Stimulated activated CD4-positive, alpha-beta T cell treated with anti-CD3 and anti-CD28 coated beads, TNF-alpha, amount 100 ng/mL, for 48 hours (primary cell): ENCODE data around the gene SPG7.

Source experiments
- DNase-seq, 3 donors: peaks; one replicate each; pipeline ENCODE4 v3.0.0-alpha.2; 2020; ENCODE audit warnings: low read depth in 3 of 3

Gene SPG7

GRCh38 chr16:89546781-89547180 lies 38.6 kb downstream of the SPG7 start:
- no peak for DNase-seq

- no peak for DNase-seq
These were observed 39.1 kb downstream of the SPG7 start for GRCh38 chr16:89547291-89547690.

GRCh38 chr16:89547860-89548259 lies 39.7 kb downstream of the SPG7 start:
- DNase-seq: no peak

DNA sequence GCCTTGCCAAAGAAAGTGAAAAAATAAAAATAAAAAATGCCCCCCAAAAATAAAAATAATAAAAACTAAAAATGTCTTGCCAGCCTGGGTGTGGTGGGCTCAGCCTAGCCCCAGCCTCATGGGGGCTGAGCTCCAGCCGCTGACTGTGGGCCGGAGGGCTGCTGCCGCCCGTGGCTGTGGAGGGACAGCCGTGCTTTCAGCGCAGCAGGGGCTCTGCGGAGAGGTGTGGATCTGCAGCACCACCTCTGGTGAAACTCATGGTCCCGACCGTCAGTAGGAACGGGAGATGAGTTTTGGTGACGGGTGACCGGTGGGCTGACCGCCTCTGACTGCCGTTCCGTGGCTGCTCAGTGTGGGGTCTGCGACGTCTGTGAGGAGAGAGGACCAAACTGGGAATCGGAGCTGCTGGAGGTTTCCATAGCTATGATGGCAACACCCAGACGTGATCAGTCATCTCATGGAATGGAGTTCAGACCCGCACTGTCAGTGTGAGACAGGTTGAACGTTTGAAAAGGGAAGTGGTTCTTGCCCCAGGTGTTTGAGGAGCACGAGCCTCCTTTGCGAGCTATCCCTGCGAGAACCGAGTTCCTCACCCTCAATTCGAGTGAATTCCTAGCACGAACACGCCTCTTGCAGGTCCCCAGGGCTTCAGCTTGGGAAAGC lies 40.3 kb downstream of the SPG7 start:
- no peak for DNase-seq

GRCh38 chr16:89549007-89549700 lies 41.0 kb downstream of the SPG7 start:
- no peak for DNase-seq

DNA sequence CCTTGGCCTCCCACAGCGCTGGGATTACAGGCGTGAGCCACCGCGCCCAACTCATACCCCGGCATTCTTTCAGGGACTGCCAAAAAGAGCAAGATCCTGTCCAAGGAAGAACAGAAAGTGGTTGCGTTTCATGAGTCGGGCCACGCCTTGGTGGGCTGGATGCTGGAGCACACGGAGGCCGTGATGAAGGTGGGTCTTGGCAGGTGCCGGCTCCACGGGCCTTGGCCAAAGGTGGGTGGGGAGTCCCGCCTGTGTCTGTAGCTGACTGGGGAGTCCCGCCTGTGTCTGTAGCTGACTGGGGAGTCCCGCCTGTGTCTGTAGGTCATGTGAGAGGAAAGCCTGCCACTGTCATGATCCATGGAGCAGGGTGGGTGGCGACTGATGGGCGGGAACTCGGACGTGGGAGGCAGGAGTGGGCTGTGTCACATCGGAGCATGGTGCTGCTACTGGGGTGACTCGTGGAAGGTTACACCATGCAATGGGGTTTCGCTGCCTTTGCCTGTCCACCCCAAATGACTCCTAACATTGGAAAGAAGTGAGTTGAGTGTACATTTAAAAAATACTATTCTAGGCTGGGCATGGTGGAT lies 42.3 kb downstream of the SPG7 start:
- DNase-seq: no peak

DNA sequence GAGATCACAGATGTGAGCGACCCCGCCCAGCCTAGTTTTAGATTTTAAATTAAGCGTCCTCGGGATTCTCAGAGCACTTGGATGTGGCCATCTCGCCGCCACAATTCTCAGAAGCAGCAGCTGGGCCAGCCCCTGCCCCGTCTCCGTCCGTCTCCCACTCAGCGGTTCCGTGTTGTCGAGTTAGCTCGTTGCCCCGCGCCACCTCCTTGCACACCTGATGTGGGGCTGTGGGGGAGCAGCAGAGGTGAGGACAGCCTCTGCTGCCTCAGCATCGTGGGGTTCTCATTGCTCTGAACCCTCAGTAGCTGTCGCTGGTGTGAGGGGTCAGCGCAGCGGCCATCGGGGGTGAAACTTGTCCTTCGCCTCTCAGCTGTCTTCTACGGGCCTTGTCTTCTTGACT lies 44.1 kb downstream of the SPG7 start:
- no peak for DNase-seq

- no peak for DNase-seq
These were observed 44.7 kb downstream of the SPG7 start for GRCh38 chr16:89552913-89553312.

DNA sequence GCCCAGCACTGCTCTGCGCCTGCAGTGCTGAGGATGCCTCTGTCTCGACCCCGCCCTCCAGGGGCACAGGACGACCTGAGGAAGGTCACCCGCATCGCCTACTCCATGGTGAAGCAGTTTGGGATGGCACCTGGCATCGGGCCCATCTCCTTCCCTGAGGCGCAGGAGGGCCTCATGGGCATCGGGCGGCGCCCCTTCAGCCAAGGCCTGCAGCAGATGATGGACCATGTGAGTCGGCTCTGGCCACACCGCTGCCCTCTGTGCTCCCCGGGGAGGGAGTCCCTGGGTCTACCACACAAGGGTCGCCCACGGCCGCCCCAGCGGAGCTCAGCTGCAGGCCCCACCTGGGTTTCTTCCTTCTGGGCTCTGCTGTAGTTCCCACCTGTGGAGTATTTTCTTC lies 45.5 kb downstream of the SPG7 start:
- no peak for DNase-seq

DNA sequence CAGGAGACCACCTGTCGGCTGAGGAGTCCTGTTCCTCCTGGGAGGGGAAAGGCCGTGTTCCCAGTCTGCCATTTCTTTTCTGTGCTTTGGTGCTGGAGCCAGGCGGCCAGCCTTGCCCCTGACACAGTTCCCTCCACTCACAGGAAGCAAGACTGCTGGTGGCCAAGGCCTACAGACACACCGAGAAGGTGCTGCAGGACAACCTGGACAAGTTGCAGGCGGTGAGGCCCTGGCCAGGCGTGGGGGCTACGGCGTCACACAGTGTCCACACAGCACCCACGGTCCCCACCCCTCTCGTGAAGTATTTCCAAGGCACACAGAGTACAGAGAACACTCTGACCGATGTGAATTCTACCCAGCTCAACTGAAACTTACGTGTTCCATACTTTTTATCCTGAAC lies 46.1 kb downstream of the SPG7 start:
- no peak for DNase-seq

DNA sequence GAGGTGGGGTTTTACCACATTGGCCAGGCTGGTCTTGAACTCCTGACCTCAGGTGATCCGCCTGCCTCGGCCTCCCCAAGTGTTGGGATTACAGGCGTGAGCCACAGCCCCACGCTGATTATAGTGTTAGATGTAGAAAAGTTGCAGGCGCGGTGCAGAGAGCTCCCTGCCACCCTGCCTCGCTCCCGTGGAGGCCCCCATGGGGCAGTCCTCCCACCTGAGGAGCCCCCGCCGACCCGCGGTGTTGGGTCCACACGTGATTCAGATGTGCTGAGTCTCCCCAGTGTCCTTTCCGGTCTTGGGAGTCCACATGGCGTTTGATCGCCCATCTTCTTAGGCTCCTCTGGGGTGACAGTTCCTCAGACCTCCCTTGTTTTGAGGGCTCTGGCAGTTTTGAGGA lies 47.1 kb downstream of the SPG7 start:
- no peak for DNase-seq

DNA sequence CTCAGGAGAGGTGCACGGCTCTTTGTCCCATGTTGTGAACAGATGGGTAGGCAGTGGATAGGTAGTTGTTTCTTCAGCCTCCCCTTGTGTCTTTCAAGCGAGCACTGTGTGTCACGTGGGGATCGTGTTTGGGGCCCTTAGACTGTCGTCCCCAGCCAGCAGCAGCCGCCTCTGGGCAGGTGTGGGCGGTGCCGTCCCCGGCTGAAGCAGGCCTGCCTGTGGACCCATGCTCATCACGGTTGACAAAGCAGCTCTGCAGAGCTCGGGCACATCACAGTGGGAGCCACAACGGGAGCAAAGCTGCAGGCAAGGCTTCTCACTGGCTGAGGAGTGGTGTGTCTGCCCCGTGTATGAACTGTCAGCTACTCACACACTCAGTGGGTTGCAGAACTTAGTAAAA lies 47.6 kb downstream of the SPG7 start:
- DNase-seq: no peak

GRCh38 chr16:89556750-89557689 lies 48.8 kb downstream of the SPG7 start:
- peak; percentile 73 to 87 (median 81) for DNase-seq

GRCh38 chr16:89557690-89558490 lies 49.7 kb downstream of the SPG7 start:
- DNase-seq: no peak

DNA sequence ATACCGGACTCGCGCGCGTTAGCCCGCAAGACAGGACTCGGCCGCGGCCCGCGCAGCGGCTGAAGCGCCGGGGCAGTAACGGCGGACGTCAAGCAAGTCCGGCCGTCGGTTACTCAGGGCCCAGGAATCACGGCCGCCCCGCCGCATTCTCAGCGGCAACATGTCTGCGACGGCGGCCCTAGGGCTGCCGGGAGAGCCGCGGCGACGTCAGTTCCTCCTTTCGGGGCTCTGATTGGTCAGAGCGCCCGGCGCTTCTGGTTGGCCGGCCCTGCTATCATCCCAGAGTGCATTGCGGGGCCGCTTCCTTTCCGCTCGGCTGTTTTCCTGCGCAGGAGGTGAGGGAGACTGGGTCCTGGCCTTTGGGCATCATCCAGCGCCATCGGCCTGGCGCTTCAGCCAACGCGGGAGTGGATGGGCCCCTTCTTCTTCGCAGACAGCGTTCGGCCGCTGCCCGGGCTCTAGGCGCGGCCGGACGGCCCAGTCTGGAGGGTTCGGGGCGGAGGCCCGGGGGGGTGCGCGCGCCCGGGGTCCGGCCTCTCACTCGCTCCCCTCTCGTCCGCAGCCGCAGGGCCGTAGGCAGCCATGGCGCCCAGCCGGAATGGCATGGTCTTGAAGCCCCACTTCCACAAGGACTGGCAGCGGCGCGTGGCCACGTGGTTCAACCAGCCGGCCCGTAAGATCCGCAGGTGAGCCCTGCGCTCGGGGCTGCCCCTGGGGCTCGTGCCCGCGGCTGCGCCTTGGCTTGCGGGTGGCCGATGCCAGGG lies 52.4 kb downstream of the SPG7 start, which contains the start of gene RPL13:
Gene RPL13 (plus strand): TSS at position 305 of the 764 bp plus-strand sequence. CDS start 278 bp downstream, at position 583.
- peak; percentile 89 to 90 (median 90) for DNase-seq

- no peak for DNase-seq
These were observed 53.1 kb downstream of the SPG7 start for GRCh38 chr16:89561142-89561883.

DNA sequence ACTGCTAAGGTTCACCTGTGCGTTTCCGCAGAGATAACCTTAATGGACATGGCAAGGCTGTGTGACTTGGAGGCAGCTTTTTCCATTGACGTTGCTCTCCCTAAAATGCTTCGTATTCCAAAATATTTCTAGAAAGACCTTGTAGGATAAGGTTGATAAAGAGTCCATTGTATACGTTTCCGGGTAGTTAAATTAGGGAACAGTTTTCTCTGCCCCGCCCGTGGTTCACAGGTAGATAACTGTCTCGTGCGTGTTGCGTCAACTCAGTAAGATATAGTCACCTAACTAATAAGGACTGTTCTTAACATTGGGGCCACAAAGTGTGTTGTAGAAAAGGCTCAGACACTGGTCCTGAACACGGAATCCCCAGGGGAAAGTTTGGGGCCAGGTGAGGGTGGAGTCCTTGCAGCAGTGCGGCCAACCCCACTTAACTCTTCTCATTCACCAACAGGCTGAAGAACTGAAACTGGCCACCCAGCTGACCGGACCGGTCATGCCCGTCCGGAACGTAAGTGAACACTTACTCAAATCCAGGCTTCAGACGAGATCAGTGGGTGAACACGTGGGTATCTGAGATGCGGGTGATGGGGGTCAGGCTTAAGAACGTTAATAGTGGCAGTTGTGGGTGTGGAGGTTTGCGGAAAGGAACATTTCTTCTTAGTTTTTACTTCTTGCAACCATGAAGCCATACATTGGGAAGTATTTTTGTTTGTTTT lies 53.8 kb downstream of the SPG7 start:
- DNase-seq: no peak

DNA sequence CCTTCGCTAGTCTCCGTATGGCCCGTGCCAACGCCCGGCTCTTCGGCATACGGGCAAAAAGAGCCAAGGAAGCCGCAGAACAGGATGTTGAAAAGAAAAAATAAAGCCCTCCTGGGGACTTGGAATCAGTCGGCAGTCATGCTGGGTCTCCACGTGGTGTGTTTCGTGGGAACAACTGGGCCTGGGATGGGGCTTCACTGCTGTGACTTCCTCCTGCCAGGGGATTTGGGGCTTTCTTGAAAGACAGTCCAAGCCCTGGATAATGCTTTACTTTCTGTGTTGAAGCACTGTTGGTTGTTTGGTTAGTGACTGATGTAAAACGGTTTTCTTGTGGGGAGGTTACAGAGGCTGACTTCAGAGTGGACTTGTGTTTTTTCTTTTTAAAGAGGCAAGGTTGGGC lies 54.7 kb downstream of the SPG7 start:
- no peak for DNase-seq
